ENCODE data around the gene EXT2. TPM values are rescaled to one million over a fixed set of nuclear protein-coding genes. Genes with fewer than 3 reads are reported as not detected.

EXT2 gene
- total and polyA plus RNA-seq, 2 donors (not counting 1 experiment from before 2014, with no cell fraction given), result 114 to 177 TPM

- Histone ChIP-seq H3K79me2 (ENCODE audit: control insufficient read depth, insufficient read depth, low read length) (no peaks in the 10 kb centered on the region), H3K36me3 (ENCODE audit: control insufficient read depth, insufficient read depth, low read length) (no peaks in the 10 kb centered on the region), H2AFZ (ENCODE audit: low read length) (no peak overlapping the region), H4K20me1 (ENCODE audit: control insufficient read depth, extremely low read depth, insufficient read depth, low read length) (no peaks in the 10 kb centered on the region), H3K4me1 (ENCODE audit: control insufficient read depth, extremely low read depth, insufficient read depth, low read length) (peaks cover 2% of the 10 kb centered on the region), H3K4me3 (replicated peaks in 1 of 4; ENCODE audit: control extremely low read depth in 1 of 4, insufficient read depth in 1 of 4, low read depth in 3 of 4, low read length in 4 of 4) (no peak overlapping the region), H3K27me3 (ENCODE audit: control insufficient read depth, insufficient read depth, low read length) (no peaks in the 10 kb centered on the region), H3K4me2 (ENCODE audit: extremely low read depth, insufficient read depth, low read length) (no peak overlapping the region), H3K9ac (ENCODE audit: insufficient read depth, low read length) (no peak overlapping the region), H3K27ac (ENCODE audit: insufficient read depth, low read length) (no peak overlapping the region), H3K9me3 (ENCODE audit: control insufficient read depth, insufficient read depth, low read depth, low read length) (no peaks in the 10 kb centered on the region)
- TF ChIP-seq, protein P1, sequence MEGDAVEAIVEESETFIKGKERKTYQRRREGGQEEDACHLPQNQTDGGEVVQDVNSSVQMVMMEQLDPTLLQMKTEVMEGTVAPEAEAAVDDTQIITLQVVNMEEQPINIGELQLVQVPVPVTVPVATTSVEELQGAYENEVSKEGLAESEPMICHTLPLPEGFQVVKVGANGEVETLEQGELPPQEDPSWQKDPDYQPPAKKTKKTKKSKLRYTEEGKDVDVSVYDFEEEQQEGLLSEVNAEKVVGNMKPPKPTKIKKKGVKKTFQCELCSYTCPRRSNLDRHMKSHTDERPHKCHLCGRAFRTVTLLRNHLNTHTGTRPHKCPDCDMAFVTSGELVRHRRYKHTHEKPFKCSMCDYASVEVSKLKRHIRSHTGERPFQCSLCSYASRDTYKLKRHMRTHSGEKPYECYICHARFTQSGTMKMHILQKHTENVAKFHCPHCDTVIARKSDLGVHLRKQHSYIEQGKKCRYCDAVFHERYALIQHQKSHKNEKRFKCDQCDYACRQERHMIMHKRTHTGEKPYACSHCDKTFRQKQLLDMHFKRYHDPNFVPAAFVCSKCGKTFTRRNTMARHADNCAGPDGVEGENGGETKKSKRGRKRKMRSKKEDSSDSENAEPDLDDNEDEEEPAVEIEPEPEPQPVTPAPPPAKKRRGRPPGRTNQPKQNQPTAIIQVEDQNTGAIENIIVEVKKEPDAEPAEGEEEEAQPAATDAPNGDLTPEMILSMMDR (conservative IDR thresholded peaks at IDR 0.05 in 1 of 2, IDR thresholded peaks at IDR 0.05 in 1 of 2; ENCODE audit: low read depth in 1 of 2, low read length in 2 of 2), result no peak
- TF ChIP-seq EZH2 (IDR thresholded peaks at IDR 0.05; ENCODE audit: low read length, missing control alignments), result no peak
- peak in 1 of 2 donors; percentile 64 for DNase-seq (ENCODE audit: low read depth in 2 of 2)
These were observed 126.0 kb downstream of the EXT2 start for GRCh38 chr11:44221456-44221855.

GRCh38 chr11:44221992-44222391, 126.5 kb downstream of the EXT2 start:
- TF ChIP-seq EZH2 (IDR thresholded peaks at IDR 0.05; ENCODE audit: low read length, missing control alignments), result no peak
- TF ChIP-seq, protein P1 (conservative IDR thresholded peaks at IDR 0.05 in 1 of 2, IDR thresholded peaks at IDR 0.05 in 1 of 2; ENCODE audit: low read depth in 1 of 2, low read length in 2 of 2), result no peak
- no peaks in the 10 kb centered on the region for H4K20me1 ChIP-seq (ENCODE audit: control insufficient read depth, extremely low read depth, insufficient read depth, low read length)
- H3K79me2 ChIP-seq (ENCODE audit: control insufficient read depth, insufficient read depth, low read length), result no peaks in the 10 kb centered on the region
- H3K27me3 ChIP-seq (ENCODE audit: control insufficient read depth, insufficient read depth, low read length), result no peaks in the 10 kb centered on the region
- H3K4me1 ChIP-seq (ENCODE audit: control insufficient read depth, extremely low read depth, insufficient read depth, low read length), result peaks cover 2% of the 10 kb centered on the region
- DNase-seq (ENCODE audit: low read depth in 2 of 2), result no peak
- no peak overlapping the region for H3K9ac ChIP-seq (ENCODE audit: insufficient read depth, low read length)
- no peak overlapping the region for H3K4me3 ChIP-seq (replicated peaks in 1 of 4; ENCODE audit: control extremely low read depth in 1 of 4, insufficient read depth in 1 of 4, low read depth in 3 of 4, low read length in 4 of 4)
- H3K36me3 ChIP-seq (ENCODE audit: control insufficient read depth, insufficient read depth, low read length), result no peaks in the 10 kb centered on the region
- H3K4me2 ChIP-seq (ENCODE audit: extremely low read depth, insufficient read depth, low read length), result no peak overlapping the region
- H3K9me3 ChIP-seq (ENCODE audit: control insufficient read depth, insufficient read depth, low read depth, low read length), result no peaks in the 10 kb centered on the region
- H3K27ac ChIP-seq (ENCODE audit: insufficient read depth, low read length), result no peak overlapping the region
- no peak overlapping the region for H2AFZ ChIP-seq (ENCODE audit: low read length)

DNA sequence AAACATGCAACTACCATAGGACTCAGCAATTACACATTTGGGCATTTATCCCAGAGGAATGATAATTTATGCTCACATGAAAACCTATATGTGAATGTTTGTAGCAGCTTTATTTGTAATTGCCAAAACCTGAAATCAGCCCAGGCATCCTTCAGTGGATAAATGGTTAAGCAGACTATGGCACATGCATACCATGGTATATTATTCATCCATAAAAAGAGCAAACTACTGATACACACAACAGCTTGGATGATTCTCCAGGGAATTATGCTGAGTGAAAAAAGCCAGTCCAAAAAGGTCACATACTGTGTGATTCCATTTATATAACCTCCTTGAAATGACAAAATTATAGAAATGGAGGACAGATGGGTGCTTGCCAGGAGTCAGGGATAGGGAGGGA, 127.8 kb downstream of the EXT2 start:
- Histone ChIP-seq H3K36me3 (ENCODE audit: control insufficient read depth, insufficient read depth, low read length) (no peaks in the 10 kb centered on the region), H3K9me3 (ENCODE audit: control insufficient read depth, insufficient read depth, low read depth, low read length) (no peaks in the 10 kb centered on the region), H2AFZ (ENCODE audit: low read length) (no peak overlapping the region), H3K9ac (ENCODE audit: insufficient read depth, low read length) (no peak overlapping the region), H4K20me1 (ENCODE audit: control insufficient read depth, extremely low read depth, insufficient read depth, low read length) (no peaks in the 10 kb centered on the region), H3K79me2 (ENCODE audit: control insufficient read depth, insufficient read depth, low read length) (no peaks in the 10 kb centered on the region), H3K4me1 (ENCODE audit: control insufficient read depth, extremely low read depth, insufficient read depth, low read length) (peaks cover 2% of the 10 kb centered on the region), H3K4me2 (ENCODE audit: extremely low read depth, insufficient read depth, low read length) (no peak overlapping the region), H3K4me3 (replicated peaks in 1 of 4; ENCODE audit: control extremely low read depth in 1 of 4, insufficient read depth in 1 of 4, low read depth in 3 of 4, low read length in 4 of 4) (no peak overlapping the region), H3K27ac (ENCODE audit: insufficient read depth, low read length) (no peak overlapping the region), H3K27me3 (ENCODE audit: control insufficient read depth, insufficient read depth, low read length) (no peaks in the 10 kb centered on the region)
- TF ChIP-seq, protein P1 (conservative IDR thresholded peaks at IDR 0.05 in 1 of 2, IDR thresholded peaks at IDR 0.05 in 1 of 2; ENCODE audit: low read depth in 1 of 2, low read length in 2 of 2), result no peak
- no peak for TF ChIP-seq EZH2 (IDR thresholded peaks at IDR 0.05; ENCODE audit: low read length, missing control alignments)
- peak in 1 of 2 donors; percentile 60 for DNase-seq (ENCODE audit: low read depth in 2 of 2)
